Measurements from ENCODE around the gene PCYT2. TPM values are rescaled to one million over a fixed set of nuclear protein-coding genes. Genes with fewer than 3 reads are reported as not detected.

The PCYT2 gene
- total and polyA plus RNA-seq, 2 donors (not counting 1 experiment from before 2014, with no cell fraction given): 46.0 to 65.6 TPM

DNA sequence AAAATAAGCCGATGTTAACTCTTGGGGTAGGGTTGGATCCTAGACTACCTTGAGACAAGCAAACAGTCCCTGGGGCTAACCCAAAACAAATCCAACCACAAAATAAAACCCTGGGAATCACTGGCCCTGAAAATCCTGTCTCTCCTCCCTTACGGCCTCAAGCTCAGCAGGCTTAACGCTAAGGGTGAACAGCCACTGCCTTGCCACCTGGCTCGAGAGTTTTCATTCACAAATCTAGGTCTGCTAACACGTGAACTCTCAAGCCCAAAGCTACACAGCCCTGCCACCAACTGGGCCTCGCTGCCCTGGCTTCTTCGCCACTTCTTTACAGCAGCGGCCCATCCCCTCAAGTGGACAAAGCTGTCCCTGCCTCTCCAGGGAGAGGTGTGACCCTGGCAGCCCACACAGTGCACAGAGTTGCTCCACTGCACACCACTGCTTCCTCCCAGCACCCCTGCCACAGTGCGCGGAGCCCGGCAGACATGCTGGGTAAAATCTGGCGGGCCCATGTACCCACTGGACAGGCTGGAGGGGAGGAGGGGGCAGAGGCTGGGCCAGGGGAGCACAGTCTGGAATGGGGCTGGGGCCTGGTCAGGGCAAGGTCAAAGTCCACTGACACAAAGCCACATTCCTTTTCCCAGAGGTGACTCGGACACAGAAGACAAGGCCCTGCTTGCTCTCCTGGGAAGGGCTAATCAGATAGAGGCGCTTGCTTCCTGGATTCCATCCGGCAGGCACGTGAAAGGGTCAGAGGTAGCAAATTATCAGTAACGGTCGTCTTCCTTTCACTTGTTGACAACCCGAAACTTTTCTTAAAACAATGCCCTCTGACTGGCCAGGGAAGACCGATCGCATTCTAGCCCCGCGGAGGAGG is 996 bp downstream of the PCYT2 start:
- H3K4me2 ChIP-seq (ENCODE audit: extremely low read depth, insufficient read depth, low read length): peak overlapping the region; percentile 93
- H4K20me1 ChIP-seq (ENCODE audit: control insufficient read depth, extremely low read depth, insufficient read depth, low read length): no peaks in the 10 kb centered on the region
- H3K27me3 ChIP-seq (ENCODE audit: control insufficient read depth, insufficient read depth, low read length): no peaks in the 10 kb centered on the region
- TF ChIP-seq, protein P1, sequence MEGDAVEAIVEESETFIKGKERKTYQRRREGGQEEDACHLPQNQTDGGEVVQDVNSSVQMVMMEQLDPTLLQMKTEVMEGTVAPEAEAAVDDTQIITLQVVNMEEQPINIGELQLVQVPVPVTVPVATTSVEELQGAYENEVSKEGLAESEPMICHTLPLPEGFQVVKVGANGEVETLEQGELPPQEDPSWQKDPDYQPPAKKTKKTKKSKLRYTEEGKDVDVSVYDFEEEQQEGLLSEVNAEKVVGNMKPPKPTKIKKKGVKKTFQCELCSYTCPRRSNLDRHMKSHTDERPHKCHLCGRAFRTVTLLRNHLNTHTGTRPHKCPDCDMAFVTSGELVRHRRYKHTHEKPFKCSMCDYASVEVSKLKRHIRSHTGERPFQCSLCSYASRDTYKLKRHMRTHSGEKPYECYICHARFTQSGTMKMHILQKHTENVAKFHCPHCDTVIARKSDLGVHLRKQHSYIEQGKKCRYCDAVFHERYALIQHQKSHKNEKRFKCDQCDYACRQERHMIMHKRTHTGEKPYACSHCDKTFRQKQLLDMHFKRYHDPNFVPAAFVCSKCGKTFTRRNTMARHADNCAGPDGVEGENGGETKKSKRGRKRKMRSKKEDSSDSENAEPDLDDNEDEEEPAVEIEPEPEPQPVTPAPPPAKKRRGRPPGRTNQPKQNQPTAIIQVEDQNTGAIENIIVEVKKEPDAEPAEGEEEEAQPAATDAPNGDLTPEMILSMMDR (conservative IDR thresholded peaks at IDR 0.05 in 1 of 2, IDR thresholded peaks at IDR 0.05 in 1 of 2; ENCODE audit: low read depth in 1 of 2, low read length in 2 of 2): no peak
- TF ChIP-seq EZH2 (IDR thresholded peaks at IDR 0.05; ENCODE audit: low read length, missing control alignments): no peak
- no peak for DNase-seq (ENCODE audit: low read depth in 2 of 2)
- H3K9me3 ChIP-seq (ENCODE audit: control insufficient read depth, insufficient read depth, low read depth, low read length): no peaks in the 10 kb centered on the region
- peak overlapping the region; percentile 72 for H3K9ac ChIP-seq (ENCODE audit: insufficient read depth, low read length)
- peaks cover 5% of the 10 kb centered on the region for H3K79me2 ChIP-seq (ENCODE audit: control insufficient read depth, insufficient read depth, low read length)
- H3K27ac ChIP-seq (ENCODE audit: insufficient read depth, low read length): peak overlapping the region; percentile 32
- H3K4me3 ChIP-seq (replicated peaks in 1 of 4; ENCODE audit: control extremely low read depth in 1 of 4, insufficient read depth in 1 of 4, low read depth in 3 of 4, low read length in 4 of 4): peak overlapping the region; percentile 70 to 85 (median 84)
- peaks cover 44% of the 10 kb centered on the region for H3K36me3 ChIP-seq (ENCODE audit: control insufficient read depth, insufficient read depth, low read length)
- no peak overlapping the region for H2AFZ ChIP-seq (ENCODE audit: low read length)
- H3K4me1 ChIP-seq (ENCODE audit: control insufficient read depth, extremely low read depth, insufficient read depth, low read length): peaks cover 5% of the 10 kb centered on the region

- Histone ChIP-seq H3K27me3 (ENCODE audit: control insufficient read depth, insufficient read depth, low read length) (no peaks in the 10 kb centered on the region), H3K4me1 (ENCODE audit: control insufficient read depth, extremely low read depth, insufficient read depth, low read length) (peaks cover 5% of the 10 kb centered on the region), H3K27ac (ENCODE audit: insufficient read depth, low read length) (no peak overlapping the region), H3K4me2 (ENCODE audit: extremely low read depth, insufficient read depth, low read length) (no peak overlapping the region), H3K4me3 (replicated peaks in 1 of 4; ENCODE audit: control extremely low read depth in 1 of 4, insufficient read depth in 1 of 4, low read depth in 3 of 4, low read length in 4 of 4) (no peak overlapping the region), H3K9me3 (ENCODE audit: control insufficient read depth, insufficient read depth, low read depth, low read length) (no peaks in the 10 kb centered on the region), H2AFZ (ENCODE audit: low read length) (no peak overlapping the region), H4K20me1 (ENCODE audit: control insufficient read depth, extremely low read depth, insufficient read depth, low read length) (no peaks in the 10 kb centered on the region), H3K36me3 (ENCODE audit: control insufficient read depth, insufficient read depth, low read length) (peaks cover 41% of the 10 kb centered on the region), H3K79me2 (ENCODE audit: control insufficient read depth, insufficient read depth, low read length) (peaks cover 4% of the 10 kb centered on the region), H3K9ac (ENCODE audit: insufficient read depth, low read length) (no peak overlapping the region)
- TF ChIP-seq EZH2 (IDR thresholded peaks at IDR 0.05; ENCODE audit: low read length, missing control alignments): no peak
- TF ChIP-seq, protein P1 (conservative IDR thresholded peaks at IDR 0.05 in 1 of 2, IDR thresholded peaks at IDR 0.05 in 1 of 2; ENCODE audit: low read depth in 1 of 2, low read length in 2 of 2): no peak
- no peak for DNase-seq (ENCODE audit: low read depth in 2 of 2)
Measured at GRCh38 chr17:81909231-81909630, 2.0 kb downstream of the PCYT2 start.

- Histone ChIP-seq H3K9me3 (ENCODE audit: control insufficient read depth, insufficient read depth, low read depth, low read length) (no peaks in the 10 kb centered on the region), H2AFZ (ENCODE audit: low read length) (no peak overlapping the region), H3K9ac (ENCODE audit: insufficient read depth, low read length) (no peak overlapping the region), H3K27ac (ENCODE audit: insufficient read depth, low read length) (no peak overlapping the region), H3K36me3 (ENCODE audit: control insufficient read depth, insufficient read depth, low read length) (peaks cover 39% of the 10 kb centered on the region), H3K79me2 (ENCODE audit: control insufficient read depth, insufficient read depth, low read length) (peaks cover 4% of the 10 kb centered on the region), H3K4me3 (replicated peaks in 1 of 4; ENCODE audit: control extremely low read depth in 1 of 4, insufficient read depth in 1 of 4, low read depth in 3 of 4, low read length in 4 of 4) (no peak overlapping the region), H3K4me1 (ENCODE audit: control insufficient read depth, extremely low read depth, insufficient read depth, low read length) (peaks cover 5% of the 10 kb centered on the region), H4K20me1 (ENCODE audit: control insufficient read depth, extremely low read depth, insufficient read depth, low read length) (no peaks in the 10 kb centered on the region), H3K27me3 (ENCODE audit: control insufficient read depth, insufficient read depth, low read length) (no peaks in the 10 kb centered on the region), H3K4me2 (ENCODE audit: extremely low read depth, insufficient read depth, low read length) (no peak overlapping the region)
- DNase-seq (ENCODE audit: low read depth in 2 of 2): no peak
- no peak for TF ChIP-seq EZH2 (IDR thresholded peaks at IDR 0.05; ENCODE audit: low read length, missing control alignments)
- TF ChIP-seq, protein P1 (conservative IDR thresholded peaks at IDR 0.05 in 1 of 2, IDR thresholded peaks at IDR 0.05 in 1 of 2; ENCODE audit: low read depth in 1 of 2, low read length in 2 of 2): no peak
Measured at GRCh38 chr17:81908793-81909192, 2.4 kb downstream of the PCYT2 start.
